Left ventricle myocardium inferior (tissue), 1 donor: ENCODE data around the gene POU5F2. TPM values are rescaled to one million over a fixed set of nuclear protein-coding genes. Genes with fewer than 3 reads are reported as not detected.

Experiments used
- DNase-seq: peaks from one replicate; pipeline ENCODE4 v3.0.0-alpha.2; 2020
- H3K27ac ChIP-seq: fragments of 200-600 bp; replicated peaks from 2 replicates; pipeline ENCODE4 v1.8.0; 2021
- H3K27me3 ChIP-seq: fragments of 200-600 bp; 2 replicates; pipeline ENCODE4 v1.8.0; 2021; ENCODE audit warnings: low read depth
- H3K36me3 ChIP-seq: fragments of 200-600 bp; 2 replicates; pipeline ENCODE4 v1.8.0; 2021
- H3K4me1 ChIP-seq: fragments of 200-600 bp; 2 replicates; pipeline ENCODE4 v1.8.0; 2021
- H3K4me3 ChIP-seq: fragments of 200-600 bp; 2 replicates; pipeline ENCODE4 v1.8.0; 2021; ENCODE audit warnings: mild to moderate bottlenecking, moderate library complexity
- H3K9me3 ChIP-seq: fragments of 200-600 bp; replicated peaks from 2 replicates; pipeline ENCODE4 v1.8.0; 2021
- intact Hi-C: fragments of 100-400 bp; cut with micrococcal nuclease; formaldehyde crosslinking; loops from one replicate; pipeline ENCODE4 v1.11.0; 2022
- long read RNA-seq: library from polyadenylated mRNA; unstranded; transcript quantifications from one replicate; pipeline ENCODE4 v2.0.0, GENCODE V29; 2021
- total RNA-seq: library from RNA; stranded (reverse); fragmentation: NEBNext Ultra II Directional; extraction: Animal tissue kit (Norgen Biotek cat#: 25700); gene quantifications from one replicate; pipeline ENCODE4 v1.2.1, GENCODE V29; 2021
- TF ChIP-seq, protein P1 (sequence below): fragments of 200-600 bp; IDR thresholded peaks from 2 replicates; pipeline ENCODE4 v1.8.0; 2021; ENCODE audit warnings: antibody characterized with exemption, mild to moderate bottlenecking, borderline replicate concordance
- donor health status: DM: no; HTN: yes; CAD: no; lungs with severe emphysema.

Gene POU5F2, protein sequence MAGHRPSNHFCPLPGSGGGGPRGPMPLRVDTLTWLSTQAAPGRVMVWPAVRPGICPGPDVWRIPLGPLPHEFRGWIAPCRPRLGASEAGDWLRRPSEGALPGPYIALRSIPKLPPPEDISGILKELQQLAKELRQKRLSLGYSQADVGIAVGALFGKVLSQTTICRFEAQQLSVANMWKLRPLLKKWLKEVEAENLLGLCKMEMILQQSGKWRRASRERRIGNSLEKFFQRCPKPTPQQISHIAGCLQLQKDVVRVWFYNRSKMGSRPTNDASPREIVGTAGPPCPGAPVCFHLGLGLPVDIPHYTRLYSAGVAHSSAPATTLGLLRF
- total RNA-seq, result 0.16 TPM
- long read RNA-seq, result 0 reads

DNA sequence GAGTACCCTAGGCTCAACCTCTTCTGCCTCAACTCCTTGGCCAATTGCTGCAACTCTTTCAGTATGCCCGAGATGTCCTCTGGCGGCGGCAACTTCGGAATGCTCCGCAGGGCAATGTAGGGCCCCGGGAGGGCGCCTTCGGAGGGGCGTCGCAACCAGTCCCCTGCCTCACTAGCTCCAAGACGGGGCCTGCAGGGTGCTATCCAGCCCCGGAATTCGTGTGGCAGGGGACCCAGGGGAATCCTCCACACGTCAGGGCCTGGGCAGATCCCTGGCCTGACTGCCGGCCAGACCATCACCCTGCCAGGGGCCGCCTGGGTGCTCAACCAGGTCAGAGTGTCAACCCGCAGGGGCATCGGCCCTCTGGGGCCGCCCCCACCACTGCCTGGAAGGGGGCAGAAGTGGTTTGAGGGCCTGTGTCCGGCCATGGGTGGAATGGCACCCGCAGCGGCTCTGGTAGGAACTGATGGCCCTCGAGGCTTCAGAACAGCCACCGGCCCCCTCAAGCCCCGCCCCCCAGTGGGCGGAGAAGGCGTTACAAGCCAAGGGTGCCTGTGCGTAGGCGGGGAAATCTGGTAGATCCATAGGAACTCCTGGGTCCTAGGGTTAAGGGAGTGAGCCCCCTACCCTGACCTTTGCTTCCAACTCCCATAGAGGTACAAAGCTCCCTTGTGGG, at the start of gene POU5F2:
Gene POU5F2, minus strand, starts transcription at position 465 of the 676 bp plus-strand sequence. Its CDS starts 37 bp downstream, at position 428.
- Histone ChIP-seq H3K4me3 (no peak within 1 kb of the TSS), H3K27me3 (no peaks in the 10 kb centered on the region), H3K4me1 (no peaks in the 10 kb centered on the region), H3K9me3 (peaks cover 7% of the 10 kb centered on the region), H3K36me3 (peaks cover 18% of the 10 kb centered on the region), H3K27ac (no peak within 1 kb of the TSS)
- TF ChIP-seq, protein P1, sequence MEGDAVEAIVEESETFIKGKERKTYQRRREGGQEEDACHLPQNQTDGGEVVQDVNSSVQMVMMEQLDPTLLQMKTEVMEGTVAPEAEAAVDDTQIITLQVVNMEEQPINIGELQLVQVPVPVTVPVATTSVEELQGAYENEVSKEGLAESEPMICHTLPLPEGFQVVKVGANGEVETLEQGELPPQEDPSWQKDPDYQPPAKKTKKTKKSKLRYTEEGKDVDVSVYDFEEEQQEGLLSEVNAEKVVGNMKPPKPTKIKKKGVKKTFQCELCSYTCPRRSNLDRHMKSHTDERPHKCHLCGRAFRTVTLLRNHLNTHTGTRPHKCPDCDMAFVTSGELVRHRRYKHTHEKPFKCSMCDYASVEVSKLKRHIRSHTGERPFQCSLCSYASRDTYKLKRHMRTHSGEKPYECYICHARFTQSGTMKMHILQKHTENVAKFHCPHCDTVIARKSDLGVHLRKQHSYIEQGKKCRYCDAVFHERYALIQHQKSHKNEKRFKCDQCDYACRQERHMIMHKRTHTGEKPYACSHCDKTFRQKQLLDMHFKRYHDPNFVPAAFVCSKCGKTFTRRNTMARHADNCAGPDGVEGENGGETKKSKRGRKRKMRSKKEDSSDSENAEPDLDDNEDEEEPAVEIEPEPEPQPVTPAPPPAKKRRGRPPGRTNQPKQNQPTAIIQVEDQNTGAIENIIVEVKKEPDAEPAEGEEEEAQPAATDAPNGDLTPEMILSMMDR, result no peak
- intact Hi-C loops, result no loop called here
- DNase-seq, result no peak

DNA sequence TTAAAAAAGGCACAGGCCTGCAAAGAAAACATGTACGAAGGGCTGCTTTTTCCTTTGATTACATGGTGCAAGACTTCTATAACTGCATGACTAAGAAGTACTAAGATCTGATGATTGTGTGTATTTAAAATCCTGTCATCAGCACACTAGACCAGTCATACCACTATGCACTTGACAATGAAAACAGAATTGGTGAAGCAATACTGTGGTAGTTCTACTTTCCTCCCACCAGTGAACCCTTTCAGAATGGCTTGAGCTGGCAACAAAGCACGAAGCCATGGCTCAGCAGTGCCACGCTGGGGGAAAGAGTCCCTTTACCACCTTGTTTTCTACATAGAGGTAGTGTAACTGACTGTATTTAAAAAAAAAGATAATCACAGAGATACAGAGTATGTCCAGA, 49.0 kb upstream of the POU5F2 start:
- DNase-seq, result no peak
- Histone ChIP-seq H3K36me3 (peaks cover 14% of the 10 kb centered on the region), H3K27me3 (no peaks in the 10 kb centered on the region), H3K4me3 (no peak overlapping the region), H3K4me1 (no peaks in the 10 kb centered on the region), H3K27ac (no peak overlapping the region), H3K9me3 (no peaks in the 10 kb centered on the region)
- TF ChIP-seq, protein P1, result no peak
- intact Hi-C loops, result no loop called here

DNA sequence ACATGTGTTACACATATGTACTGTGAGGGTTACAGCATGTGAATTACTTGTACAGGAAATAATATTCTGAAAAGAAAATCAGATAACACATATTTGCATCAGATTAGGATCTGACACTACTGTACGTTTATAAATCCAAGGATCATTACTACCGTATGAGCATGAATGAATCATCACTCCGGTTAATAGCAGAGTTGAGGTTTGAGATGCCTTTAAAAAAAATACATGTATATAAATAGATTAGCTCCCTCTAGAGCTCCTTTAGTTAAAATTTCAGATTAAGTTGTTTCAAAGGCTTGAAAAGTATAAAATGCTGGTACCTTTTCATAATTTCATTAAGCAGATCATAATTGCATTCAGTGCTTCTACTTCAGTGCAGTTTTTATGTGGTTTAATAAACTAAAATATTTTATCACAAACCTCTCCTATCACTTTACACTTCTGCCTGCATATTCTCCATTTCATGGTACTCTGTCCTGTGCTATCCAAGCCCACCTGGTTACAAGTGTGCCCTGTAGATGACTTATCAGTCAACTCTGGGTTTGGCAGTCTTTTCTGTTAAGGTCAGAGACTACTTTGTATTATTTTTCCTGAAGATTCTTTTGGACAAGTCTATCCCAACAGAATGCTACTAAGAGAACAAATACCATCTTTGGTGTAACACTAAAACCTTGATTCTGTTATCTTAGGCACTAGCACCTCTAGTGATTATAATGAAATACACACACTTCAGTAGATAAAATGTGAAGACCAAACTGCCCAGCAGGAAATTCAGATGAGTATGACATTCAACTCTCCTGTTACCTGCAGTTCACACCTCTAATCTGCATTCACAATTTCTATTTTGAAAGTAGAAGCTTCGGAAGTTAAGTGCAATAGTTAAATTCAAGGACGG, 48.0 kb upstream of the POU5F2 start:
- no peak for DNase-seq
- no peak overlapping the region for H3K4me3 ChIP-seq
- peaks cover 7% of the 10 kb centered on the region for H3K36me3 ChIP-seq
- H3K9me3 ChIP-seq, result no peaks in the 10 kb centered on the region
- no peaks in the 10 kb centered on the region for H3K4me1 ChIP-seq
- intact Hi-C loops, result no loop called here
- no peaks in the 10 kb centered on the region for H3K27me3 ChIP-seq
- H3K27ac ChIP-seq, result no peak overlapping the region
- TF ChIP-seq, protein P1, result no peak

DNA sequence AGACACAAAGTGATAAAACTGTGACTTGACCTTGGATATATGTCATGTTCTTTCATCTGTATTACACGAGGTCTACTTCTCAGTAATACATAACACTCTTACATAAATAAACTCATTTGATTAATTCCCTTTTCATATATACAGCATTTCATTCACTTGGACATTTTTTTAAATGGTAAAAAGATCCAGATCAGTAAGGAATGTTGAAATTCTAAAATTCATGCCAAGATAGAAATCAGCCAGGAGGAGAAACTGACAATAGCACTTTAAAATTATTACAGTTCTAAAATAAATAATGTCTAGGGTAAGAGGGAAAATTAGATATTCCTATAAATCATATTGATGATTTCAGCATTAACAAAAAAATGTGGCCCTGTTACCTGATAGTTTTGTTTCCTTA, 46.2 kb upstream of the POU5F2 start:
- no peak for DNase-seq
- Histone ChIP-seq H3K27ac (no peak overlapping the region), H3K27me3 (no peaks in the 10 kb centered on the region), H3K36me3 (peaks cover 4% of the 10 kb centered on the region), H3K9me3 (no peaks in the 10 kb centered on the region), H3K4me3 (no peak overlapping the region), H3K4me1 (no peaks in the 10 kb centered on the region)
- intact Hi-C loops, result no loop called here
- TF ChIP-seq, protein P1, result no peak

DNA sequence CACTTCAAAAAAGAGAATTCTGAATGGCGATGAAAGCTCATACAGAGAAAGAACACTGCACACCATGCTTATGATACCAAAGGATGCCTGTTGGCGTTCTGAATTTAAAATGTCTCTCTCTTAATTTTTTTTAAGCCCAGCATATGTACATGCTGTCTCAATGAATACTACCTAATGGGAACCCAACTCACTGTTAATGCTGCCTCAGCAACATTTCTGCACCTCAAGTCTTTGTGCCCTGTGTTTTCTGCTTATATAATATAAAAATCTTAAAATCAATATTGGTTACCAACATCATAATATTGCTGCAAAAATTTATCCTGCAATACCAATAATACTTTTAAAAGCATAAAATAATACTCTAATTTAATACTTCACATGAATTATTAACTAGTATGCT, 44.1 kb upstream of the POU5F2 start:
- no peak overlapping the region for H3K27ac ChIP-seq
- no peak for DNase-seq
- H3K4me3 ChIP-seq, result no peak overlapping the region
- no peaks in the 10 kb centered on the region for H3K27me3 ChIP-seq
- H3K9me3 ChIP-seq, result no peaks in the 10 kb centered on the region
- TF ChIP-seq, protein P1, result no peak
- H3K36me3 ChIP-seq, result peaks cover 8% of the 10 kb centered on the region
- intact Hi-C loops, result no loop called here
- no peaks in the 10 kb centered on the region for H3K4me1 ChIP-seq
